ENCODE data around the gene MYO9B.

GRCh38 chr19:17214508-17215126 is 139.0 kb downstream of the MYO9B start:
- no peak for TF ChIP-seq CTCF (IDR thresholded peaks at IDR 0.05; ENCODE audit: poor library complexity)
- no peak for TF ChIP-seq EZH2 (IDR thresholded peaks at IDR 0.05; ENCODE audit: borderline replicate concordance)

All from hepatocyte (in vitro differentiated cells).